Adrenal gland (tissue), 5 donors: ENCODE results near the gene SPAAR.

Experiments used
- CTCF ChIP-seq, 6 experiments: fragments of 450-650 bp in 4 of 6; fragments of 200-600 bp in 2 of 6; sonication (generic) in 1 of 6; IDR thresholded peaks; 1 replicate in 5 of 6; 2 replicates in 1 of 6; pipeline versions ENCODE4 v1.5.1 to v1.8.0; 2016 to 2021; ENCODE audit warnings: antibody characterized with exemption in 6 of 6, mild to moderate bottlenecking in 2 of 6, moderate library complexity in 1 of 6
- POLR2A ChIP-seq, 2 donors: fragments of 450-650 bp; IDR thresholded peaks; one replicate each; pipeline ENCODE4 v1.6.1; 2017; ENCODE audit warnings: antibody characterized with exemption in 2 of 2, mild to moderate bottlenecking in 2 of 2, moderate library complexity in 1 of 2
- donor health status: DM: no; HTN: no; CAD: no.

DNA sequence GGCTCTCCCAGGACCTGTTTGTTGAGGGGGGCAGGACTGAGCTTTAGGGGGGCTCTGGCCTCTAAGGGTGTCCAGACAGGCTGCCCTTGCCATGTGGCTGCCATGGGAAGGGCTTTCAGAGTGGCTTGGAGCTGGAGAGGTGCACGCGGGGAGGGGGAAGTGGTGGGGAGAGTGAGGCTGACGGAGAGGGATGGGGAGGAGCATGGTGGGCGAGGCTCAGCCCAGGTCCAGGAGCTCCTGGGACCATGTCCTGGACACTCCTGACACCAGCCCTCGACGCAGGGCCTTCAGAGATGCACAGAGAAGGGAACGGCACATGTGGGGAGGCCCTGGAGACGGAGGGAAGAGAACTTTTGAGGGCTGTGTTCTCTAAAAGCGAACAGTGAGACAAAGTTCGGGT is 2.4 kb downstream of the SPAAR start:
- no peak for TF ChIP-seq CTCF (IDR thresholded peaks at IDR 0.05)
- TF ChIP-seq POLR2A (IDR thresholded peaks at IDR 0.05) = no peak
